HG02642 (cell line): ENCODE data around the gene PCSK5.
"Not testable (repeated sequence)": the region's sequence is repeated elsewhere in the genome, so short reads cannot be mapped to it uniquely, and the experiment has no call there.

Experiments used
- ATAC-seq: cut with Tn5 transposase; IDR thresholded peaks from one replicate; pipeline ENCODE4 v1.9.1; 2021; ENCODE audit warnings: mild to moderate bottlenecking; ENCODE audit not compliant: unreplicated experiment, poor library complexity

PCSK5 gene

GRCh38 chr9:75960551-75960950 is 70.1 kb downstream of the PCSK5 start:
- ATAC-seq = no peak

DNA sequence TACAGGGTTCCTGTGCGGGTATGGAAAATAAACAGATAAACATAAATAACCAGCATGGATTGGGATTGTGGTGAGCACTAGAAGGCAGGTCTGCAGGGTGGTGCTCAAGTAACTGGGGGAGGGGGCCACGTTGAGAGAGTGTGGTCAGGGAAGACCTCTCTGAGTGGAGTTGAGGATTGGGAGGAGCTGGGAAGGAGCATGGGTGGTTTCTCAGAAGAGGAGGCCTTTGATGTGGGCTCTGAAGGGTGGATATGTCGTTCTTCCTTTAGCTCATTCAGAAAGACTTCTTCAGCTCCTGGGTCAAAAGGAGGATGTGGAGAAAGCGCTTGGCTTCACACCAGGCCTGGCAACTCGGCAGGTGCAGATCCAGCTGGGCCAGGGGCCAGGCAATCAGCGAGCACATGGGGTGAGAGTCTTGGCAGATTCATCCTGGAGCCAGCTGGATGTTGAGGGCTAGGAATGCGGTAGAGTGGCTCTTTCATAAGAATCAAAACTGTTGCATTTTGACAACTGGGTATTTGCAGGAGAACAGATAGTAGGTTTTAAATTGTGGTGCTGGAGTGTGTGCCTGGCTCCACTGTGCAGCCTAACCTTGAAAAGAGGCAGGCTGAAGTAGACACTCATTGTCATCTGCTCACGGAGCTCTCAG is 71.7 kb downstream of the PCSK5 start:
- no peak for ATAC-seq

GRCh38 chr9:75962662-75963036 is 72.2 kb downstream of the PCSK5 start:
- no peak for ATAC-seq

GRCh38 chr9:75963321-75963720 is 72.8 kb downstream of the PCSK5 start:
- not testable (repeated sequence) for ATAC-seq

DNA sequence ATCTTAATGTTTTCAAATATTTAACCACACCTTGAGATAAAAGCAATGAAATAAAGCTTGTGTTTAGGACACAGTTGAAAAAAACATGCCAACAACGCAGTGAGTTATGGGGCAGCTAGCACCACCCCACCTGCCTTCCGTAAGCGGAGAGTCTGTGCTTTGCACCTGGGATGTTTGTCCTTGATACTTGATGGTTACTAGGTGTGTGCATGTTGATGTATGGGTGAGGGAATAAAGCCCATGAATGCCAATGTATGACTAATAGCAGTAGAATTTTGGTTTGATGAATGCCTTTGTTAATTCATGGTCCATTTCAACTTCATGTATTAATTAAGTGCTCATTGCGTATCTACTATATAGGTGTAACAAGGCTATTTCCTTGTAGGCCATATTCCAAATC is 74.0 kb downstream of the PCSK5 start:
- no peak for ATAC-seq

DNA sequence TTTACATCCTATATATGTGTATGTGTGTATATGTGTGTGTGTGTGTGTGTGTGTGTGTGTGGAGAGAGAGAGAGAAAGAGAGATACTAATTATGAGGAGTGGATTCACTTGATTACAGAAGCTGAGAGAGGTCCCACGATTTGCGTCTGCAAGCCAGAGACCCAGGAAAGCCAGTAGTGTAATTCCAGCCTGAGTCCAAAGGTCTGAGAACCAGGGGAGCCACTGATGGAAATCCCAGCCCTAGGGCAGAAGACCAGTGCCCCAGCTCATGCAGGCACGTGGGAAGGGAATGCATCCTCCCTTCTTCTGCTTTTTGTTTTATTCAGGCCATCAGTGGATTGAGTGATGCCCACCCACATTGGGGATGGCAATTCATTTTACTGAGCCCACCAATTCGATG is 74.8 kb downstream of the PCSK5 start:
- ATAC-seq = no peak

- no peak for ATAC-seq
Measured at GRCh38 chr9:75967556-75967955, 77.1 kb downstream of the PCSK5 start.

DNA sequence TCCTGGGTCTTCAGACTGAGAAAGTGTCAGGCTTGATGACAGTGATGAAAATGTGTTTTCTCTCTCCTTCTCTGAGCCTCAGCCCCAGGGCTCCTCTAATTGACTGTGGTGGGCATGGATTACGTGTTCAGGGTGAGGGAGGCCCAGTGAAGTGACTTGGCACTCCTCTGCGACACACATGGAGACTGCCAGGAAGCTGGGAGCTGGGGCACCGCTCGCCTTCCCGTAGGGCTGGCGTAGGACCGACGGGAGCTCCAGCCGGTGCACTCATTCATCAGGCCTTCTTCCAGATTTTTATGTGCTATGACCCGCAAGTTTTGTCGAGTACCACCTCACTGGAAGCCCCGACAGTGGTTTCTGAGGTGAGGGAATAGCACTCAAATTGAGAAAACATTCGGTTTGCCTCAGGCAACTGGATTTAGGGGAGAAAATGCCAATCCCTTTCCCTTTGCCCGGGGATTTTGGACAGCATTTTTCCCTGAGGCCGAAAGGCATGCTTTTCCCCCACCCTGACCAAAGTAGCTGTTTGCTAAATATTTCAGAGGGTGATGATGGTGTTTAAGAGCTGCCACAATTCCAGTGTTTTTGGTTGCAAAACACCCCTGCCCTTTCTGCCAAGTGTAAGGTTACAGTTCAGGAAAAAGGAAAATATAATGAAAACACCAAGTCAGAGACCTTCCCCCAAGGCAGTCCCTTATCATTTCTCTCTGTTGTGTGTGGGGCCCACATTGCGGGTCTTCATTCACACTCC is 83.7 kb downstream of the PCSK5 start:
- no peak for ATAC-seq

DNA sequence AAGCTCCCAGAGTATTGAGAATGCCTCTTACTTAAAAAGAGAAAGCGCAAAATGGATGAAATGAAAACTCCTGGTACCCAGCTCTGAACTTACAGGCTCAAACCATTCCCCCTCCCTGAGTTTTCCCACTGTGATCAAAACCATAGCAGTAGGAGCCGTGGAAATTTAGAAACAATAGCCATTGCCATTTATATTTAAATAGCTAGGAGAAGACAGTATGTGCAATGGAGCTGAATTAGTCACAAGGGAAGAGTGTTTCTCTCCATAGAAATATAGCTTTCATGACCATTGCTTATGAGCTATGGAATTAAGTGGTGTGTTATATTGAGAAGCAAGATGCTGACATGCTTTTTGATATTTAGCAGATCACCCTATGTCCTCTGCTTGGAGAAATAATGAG is 84.6 kb downstream of the PCSK5 start:
- ATAC-seq = no peak

GRCh38 chr9:75976549-75976948 is 86.1 kb downstream of the PCSK5 start:
- no peak for ATAC-seq

- no peak for ATAC-seq
Measured at GRCh38 chr9:75979362-75979761, 88.9 kb downstream of the PCSK5 start.

- ATAC-seq = no peak
Measured at GRCh38 chr9:75983319-75984045, 93.0 kb downstream of the PCSK5 start.

- no peak for ATAC-seq
Measured at GRCh38 chr9:75985515-75985914, 95.0 kb downstream of the PCSK5 start.

DNA sequence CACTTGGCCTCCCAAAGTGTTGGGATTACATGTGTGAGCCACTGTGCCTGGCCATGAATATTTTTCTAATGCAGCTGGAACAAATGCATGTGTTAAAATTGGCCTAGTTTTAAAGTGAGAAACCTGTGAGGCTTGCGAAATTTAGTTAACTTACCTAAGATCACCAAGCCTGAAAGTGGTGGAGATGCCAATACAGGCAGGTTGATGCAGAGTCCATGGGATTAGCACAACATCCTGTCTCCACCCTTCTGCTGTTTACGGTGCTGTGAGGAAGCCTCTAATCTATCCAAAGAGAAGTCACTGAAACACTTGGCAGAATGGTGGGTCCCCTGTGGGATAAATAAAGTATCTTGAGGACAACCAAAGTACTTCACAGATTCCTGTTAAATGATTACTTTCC is 98.2 kb downstream of the PCSK5 start:
- no peak for ATAC-seq

DNA sequence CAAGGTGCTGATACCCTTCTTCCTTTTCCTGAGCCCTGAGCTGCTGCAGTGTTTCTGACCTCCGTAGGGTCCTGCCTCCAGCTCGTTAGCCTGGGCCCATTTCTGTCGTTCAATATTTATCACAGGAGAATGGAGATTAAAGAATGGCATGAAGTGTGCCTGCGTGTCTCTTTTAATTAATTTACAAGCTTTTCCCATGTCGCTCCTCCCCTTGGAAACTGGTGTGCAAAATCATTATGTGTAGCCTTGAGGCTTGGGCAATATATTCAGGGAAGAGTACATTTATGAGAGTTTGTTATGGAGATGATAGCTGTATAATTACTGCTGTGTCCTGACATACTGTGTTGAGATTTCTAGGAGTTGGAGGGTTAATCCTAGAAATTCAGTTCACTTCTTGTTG is 99.7 kb downstream of the PCSK5 start:
- no peak for ATAC-seq

DNA sequence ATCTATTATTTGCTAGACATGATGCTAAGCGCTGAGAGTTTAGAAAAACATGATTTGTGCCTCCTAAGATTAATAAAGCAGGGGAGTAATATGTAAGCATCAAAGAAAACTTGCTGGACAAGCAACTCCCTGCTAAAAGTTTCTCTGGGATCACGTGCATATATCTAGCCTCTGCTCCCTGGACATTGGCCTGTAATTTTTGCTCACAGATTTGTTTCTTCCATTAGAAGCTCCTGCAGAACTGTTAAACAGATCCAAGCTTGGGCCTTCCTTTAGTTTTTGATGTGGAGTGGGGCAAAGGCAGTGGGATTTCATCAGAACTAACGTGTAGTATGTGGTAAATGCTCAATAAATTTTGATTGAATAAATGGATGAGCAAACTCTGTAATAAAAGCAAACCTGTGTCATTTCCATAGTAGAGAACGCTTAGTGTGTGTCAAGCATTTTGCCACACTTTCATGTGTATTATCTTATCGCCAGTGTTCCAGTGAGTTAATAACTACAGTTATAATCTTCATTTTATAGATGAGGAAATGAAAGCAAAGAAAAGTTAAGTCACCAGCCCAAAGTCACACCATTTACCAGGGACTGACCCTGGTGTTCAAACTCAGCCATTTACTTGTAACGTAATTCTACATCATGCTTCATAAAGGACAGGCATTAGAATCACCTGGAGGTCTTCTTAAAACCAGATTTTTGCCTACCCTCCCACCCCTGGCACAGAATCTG is 100.3 kb downstream of the PCSK5 start:
- ATAC-seq = no peak

DNA sequence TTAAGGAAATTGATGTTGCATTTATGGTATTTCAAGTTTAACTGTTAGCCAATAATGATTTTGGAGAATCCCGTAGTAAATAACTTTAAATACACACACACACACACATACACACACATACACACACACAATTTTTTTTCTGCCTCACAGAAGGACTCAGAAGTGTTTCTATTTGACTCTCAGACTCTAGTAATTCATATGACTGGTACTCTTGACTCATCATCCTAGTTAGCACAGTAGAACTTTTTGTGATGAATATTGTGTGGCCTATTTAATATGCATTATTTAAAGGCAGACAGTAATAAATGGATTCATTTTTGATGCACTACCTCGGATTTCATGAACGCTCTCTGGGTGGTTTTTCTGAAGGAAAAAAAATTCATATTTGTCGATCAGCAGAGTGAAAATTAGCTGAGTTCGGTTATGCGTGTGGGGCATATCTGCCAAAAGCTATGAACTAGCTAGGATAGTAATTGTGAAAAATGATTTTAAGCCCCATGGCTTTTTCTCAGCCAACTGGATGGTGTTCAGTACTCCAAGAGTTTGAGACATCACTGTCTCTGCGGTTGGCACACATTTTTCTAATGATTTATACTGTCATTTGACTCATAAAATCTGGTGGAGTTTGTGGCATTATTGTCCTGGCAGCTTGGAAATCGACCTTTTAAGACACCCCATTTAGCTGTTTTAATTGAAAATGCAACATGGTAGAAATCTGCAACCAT is 102.2 kb downstream of the PCSK5 start:
- no peak for ATAC-seq

DNA sequence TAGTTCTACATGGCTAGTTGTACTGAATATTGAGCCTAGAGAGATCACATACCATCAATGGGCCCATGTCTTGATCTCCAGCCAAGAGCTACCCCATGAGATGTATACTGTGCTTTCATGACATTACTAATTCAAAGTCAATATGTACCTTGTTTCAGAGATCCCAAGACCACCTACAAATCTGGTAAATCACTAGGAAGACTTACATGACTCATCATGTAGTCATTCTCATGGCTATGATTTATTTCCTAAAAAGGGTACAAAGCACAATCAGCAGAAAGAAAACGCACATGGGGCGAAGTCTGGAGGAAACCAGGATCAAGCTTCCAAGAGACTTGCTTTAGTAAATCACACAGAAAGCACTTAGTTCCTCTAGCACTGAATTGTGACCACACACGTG is 103.0 kb downstream of the PCSK5 start:
- ATAC-seq = no peak

GRCh38 chr9:75995066-75995465 is 104.6 kb downstream of the PCSK5 start:
- ATAC-seq = no peak

DNA sequence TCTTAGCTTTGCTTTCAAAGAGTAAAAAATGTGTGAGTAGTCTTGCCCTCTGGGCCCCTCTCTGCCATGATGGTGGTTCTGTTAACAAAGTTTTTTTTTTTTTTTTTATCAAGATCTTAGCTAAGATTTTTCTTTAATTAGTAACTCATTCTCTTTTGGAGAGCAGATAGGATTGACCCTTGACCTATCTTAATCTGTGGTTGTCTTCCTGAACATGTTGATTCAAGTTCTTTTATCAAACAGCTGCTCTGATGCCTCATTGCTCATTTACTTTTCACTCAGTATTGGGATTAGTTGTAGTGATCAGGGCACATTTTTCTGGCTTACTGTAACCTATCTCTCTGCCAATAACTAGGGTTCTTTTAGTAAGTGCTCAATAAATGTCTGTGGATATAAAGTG is 106.3 kb downstream of the PCSK5 start:
- ATAC-seq = no peak
